Measurements from ENCODE around the gene SGMS2.

DNA sequence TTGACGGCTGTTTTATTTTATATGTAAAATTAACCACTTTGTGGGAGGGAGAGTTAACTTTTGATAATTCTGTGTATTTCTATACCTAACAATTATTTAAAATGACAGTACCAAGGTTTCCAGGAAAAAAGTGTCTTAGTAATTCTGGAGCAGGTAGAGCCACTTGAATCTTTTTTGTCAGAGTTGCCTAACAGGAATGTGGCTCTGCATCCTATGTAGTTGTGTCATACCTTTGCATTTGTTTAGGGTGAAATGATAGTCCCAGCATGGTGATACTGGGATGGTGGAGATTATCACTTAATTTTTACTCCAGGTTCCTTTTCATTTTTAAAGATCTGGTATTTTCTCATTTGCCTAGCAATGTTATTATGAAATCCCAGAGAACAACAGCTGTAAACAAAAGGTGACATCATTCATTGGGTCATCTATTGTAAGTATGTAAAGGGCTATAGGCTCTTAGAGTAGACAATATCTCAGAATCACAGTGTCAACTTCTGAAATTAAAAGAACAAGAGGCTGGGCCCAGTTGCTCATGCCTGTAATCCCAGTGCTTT lies 9.6 kb downstream of the SGMS2 start:
- TF ChIP-seq CTCF (IDR thresholded peaks at IDR 0.05; ENCODE audit: low read length), result no peak
- no peak for TF ChIP-seq EZH2phosphoT487 (IDR thresholded peaks at IDR 0.05; ENCODE audit: low read length)
